ENCODE results near the gene ASB7.
A peak's percentile ranks its signal among the peaks of the same experiment; 100 is the strongest.

Gene ASB7

GRCh38 chr15:100612539-100612938 is 10.2 kb downstream of the ASB7 start:
- no peak for TF ChIP-seq CTCF (IDR thresholded peaks at IDR 0.05; ENCODE audit: low read depth, low read length)
- no peak for DNase-seq (ENCODE audit: low read depth in 2 of 2)
- no peak overlapping the region for H3K4me3 ChIP-seq (replicated peaks in 1 of 2; ENCODE audit: low read depth in 2 of 2, low read length in 2 of 2)

- no peak overlapping the region for H3K4me3 ChIP-seq (replicated peaks in 1 of 2; ENCODE audit: low read depth in 2 of 2, low read length in 2 of 2)
- no peak for TF ChIP-seq CTCF (IDR thresholded peaks at IDR 0.05; ENCODE audit: low read depth, low read length)
These were observed 10.8 kb downstream of the ASB7 start for GRCh38 chr15:100613208-100613607.

DNA sequence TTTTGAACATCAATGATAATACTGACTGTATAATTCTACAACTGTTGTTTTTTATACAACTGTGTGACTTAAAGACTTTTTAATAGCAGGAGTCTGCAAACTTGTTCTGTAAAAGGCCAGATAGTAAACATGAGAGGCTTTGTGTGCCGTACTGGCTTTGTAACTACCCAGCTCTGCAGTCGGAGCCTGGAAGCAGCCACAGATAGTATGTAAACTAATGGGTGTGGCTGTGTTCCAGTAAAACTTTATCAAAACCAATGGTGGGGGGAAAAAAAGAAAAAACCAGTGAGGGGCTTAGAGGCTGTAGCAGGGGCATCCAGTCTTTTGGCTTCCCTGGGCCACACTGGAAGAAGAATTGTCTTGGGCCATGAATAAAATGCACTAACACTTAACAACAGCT is 11.9 kb downstream of the ASB7 start:
- no peak for DNase-seq (ENCODE audit: low read depth in 2 of 2)

More at GRCh38 chr15:100613208-100613607, 10.8 kb downstream of the ASB7 start:
- no peak for DNase-seq (ENCODE audit: low read depth in 2 of 2)

GRCh38 chr15:100614918-100615317 is 12.5 kb downstream of the ASB7 start:
- no peak overlapping the region for H3K4me3 ChIP-seq (replicated peaks in 1 of 2; ENCODE audit: low read depth in 2 of 2, low read length in 2 of 2)
- TF ChIP-seq CTCF (IDR thresholded peaks at IDR 0.05; ENCODE audit: low read depth, low read length), result no peak
- DNase-seq (ENCODE audit: low read depth in 2 of 2), result no peak

More for the DNA sequence above, 11.9 kb downstream of the ASB7 start:
- H3K4me3 ChIP-seq (replicated peaks in 1 of 2; ENCODE audit: low read depth in 2 of 2, low read length in 2 of 2), result no peak overlapping the region
- TF ChIP-seq CTCF (IDR thresholded peaks at IDR 0.05; ENCODE audit: low read depth, low read length), result no peak

DNA sequence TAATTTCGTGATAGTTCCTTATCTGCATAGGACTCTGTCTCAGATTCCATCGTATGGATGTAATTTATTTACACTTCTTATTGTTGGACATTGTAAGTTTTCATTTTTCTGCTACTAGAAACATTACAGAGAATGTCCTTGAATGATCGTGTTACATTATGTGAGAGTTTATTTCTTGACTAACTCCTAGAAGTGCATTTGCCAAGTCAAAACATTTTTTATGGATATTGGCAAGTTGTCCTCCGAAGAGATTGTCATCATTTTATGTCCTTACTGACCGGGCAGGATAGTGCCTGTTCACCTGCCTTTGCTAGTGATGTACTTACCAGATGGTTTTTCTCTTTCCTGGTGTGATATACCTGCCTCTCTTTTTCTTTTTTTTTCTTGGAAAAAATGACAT is 13.4 kb downstream of the ASB7 start:
- no peak for TF ChIP-seq CTCF (IDR thresholded peaks at IDR 0.05; ENCODE audit: low read depth, low read length)
- no peak overlapping the region for H3K4me3 ChIP-seq (replicated peaks in 1 of 2; ENCODE audit: low read depth in 2 of 2, low read length in 2 of 2)
- DNase-seq (ENCODE audit: low read depth in 2 of 2), result no peak

DNA sequence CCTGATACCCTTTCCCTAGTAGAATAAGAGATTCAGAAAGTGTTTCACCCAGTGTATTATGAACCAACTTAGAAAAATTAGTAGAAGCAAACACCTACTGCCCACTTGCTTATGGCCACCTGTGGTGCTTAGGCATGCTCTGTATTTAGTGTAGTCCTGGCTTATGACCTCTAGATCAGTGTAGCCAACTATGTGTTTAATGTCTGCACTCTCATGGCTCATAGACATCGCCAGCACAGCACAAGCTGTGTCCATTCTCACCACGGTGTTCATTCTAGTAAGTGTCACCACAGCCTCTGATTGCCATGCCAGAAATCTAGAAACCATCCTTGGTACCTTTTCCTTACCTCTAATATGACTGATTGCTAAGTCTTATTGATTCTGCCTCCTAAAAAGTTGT is 14.3 kb downstream of the ASB7 start:
- H3K4me3 ChIP-seq (replicated peaks in 1 of 2; ENCODE audit: low read depth in 2 of 2, low read length in 2 of 2), result no peak overlapping the region
- DNase-seq (ENCODE audit: low read depth in 2 of 2), result no peak
- no peak for TF ChIP-seq CTCF (IDR thresholded peaks at IDR 0.05; ENCODE audit: low read depth, low read length)

DNA sequence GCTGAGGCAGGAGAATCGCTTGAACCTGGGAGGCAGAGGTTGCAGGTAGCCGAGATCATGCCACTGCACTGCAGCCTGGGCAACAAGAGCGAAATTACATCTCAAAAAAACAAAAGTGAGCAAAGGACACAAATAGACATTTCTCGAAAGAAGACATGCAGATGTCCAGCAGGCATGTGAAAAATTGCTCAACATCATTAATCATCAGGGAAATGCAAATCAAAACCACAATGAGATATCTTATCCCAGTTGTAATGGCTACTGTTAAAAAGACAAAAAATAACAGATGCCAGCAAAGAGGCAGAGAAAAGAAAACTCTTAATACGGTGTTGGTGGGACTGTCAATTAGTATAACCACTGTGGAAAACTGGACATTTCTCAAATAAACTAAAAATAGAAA is 20.9 kb downstream of the ASB7 start:
- TF ChIP-seq CTCF (IDR thresholded peaks at IDR 0.05; ENCODE audit: low read depth, low read length), result no peak
- DNase-seq (ENCODE audit: low read depth in 2 of 2), result peak; percentile 70 to 76
- no peak overlapping the region for H3K4me3 ChIP-seq (replicated peaks in 1 of 2; ENCODE audit: low read depth in 2 of 2, low read length in 2 of 2)

Measured in cardiac fibroblast (primary cell).